PFSK-1 (cell line): ENCODE results near the gene GALNT14.

ENCODE experiments used
- POLR2AphosphoS5 ChIP-seq: IDR thresholded peaks from 2 replicates; pipeline ENCODE4 v1.6.1; 2012; ENCODE audit warnings: low read depth, mild to moderate bottlenecking, control low read depth, low read length, moderate library complexity
- TAF1 ChIP-seq: IDR thresholded peaks from 2 replicates; pipeline ENCODE4 v1.6.1; 2012; ENCODE audit warnings: low read length, control low read depth, borderline replicate concordance; ENCODE audit not compliant: insufficient read depth
- TF ChIP-seq, protein P1 (sequence below), 2 experiments: IDR thresholded peaks; 2 replicates each; pipeline versions ENCODE4 v1.6.1 to v1.8.0; 2011 to 2012; ENCODE audit warnings: low read depth in 2 of 2, low read length in 2 of 2, control low read depth in 1 of 2, inconsistent platforms in 1 of 2, mild to moderate bottlenecking in 1 of 2, moderate library complexity in 1 of 2; ENCODE audit not compliant: insufficient read depth in 1 of 2

DNA sequence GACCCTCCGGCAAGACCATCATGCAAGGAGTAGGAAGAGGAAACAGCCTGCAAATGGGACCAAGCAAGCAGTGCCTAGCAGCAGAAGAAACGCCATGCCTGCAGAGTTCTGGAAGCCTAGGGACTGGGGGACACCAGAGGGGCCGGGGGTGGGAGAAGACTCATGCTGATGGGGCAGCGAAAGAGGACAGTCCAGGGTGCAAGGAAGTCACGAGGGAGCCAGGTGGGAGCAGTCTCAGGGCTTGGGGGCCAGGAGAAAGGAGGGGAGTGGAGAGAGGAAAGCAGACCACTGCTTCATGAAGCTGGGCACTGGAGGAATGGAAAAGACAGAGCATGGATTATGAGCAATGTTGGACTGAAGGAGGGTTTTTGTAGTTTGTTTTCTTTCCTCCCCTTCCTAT, 211.6 kb downstream of the GALNT14 start:
- TF ChIP-seq TAF1 (no peak), POLR2AphosphoS5 (no peak)
- TF ChIP-seq, protein P1, sequence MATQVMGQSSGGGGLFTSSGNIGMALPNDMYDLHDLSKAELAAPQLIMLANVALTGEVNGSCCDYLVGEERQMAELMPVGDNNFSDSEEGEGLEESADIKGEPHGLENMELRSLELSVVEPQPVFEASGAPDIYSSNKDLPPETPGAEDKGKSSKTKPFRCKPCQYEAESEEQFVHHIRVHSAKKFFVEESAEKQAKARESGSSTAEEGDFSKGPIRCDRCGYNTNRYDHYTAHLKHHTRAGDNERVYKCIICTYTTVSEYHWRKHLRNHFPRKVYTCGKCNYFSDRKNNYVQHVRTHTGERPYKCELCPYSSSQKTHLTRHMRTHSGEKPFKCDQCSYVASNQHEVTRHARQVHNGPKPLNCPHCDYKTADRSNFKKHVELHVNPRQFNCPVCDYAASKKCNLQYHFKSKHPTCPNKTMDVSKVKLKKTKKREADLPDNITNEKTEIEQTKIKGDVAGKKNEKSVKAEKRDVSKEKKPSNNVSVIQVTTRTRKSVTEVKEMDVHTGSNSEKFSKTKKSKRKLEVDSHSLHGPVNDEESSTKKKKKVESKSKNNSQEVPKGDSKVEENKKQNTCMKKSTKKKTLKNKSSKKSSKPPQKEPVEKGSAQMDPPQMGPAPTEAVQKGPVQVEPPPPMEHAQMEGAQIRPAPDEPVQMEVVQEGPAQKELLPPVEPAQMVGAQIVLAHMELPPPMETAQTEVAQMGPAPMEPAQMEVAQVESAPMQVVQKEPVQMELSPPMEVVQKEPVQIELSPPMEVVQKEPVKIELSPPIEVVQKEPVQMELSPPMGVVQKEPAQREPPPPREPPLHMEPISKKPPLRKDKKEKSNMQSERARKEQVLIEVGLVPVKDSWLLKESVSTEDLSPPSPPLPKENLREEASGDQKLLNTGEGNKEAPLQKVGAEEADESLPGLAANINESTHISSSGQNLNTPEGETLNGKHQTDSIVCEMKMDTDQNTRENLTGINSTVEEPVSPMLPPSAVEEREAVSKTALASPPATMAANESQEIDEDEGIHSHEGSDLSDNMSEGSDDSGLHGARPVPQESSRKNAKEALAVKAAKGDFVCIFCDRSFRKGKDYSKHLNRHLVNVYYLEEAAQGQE (IDR thresholded peaks at IDR 0.05; ENCODE audit: insufficient read depth in 1 of 2, low read depth in 2 of 2, low read length in 2 of 2), result no peak
